HG03108 (cell line): Measurements from ENCODE around the gene DOCK11.
A peak's percentile ranks its signal among the peaks of the same experiment; 100 is the strongest.
"Not testable (repeated sequence)": the region's sequence is repeated elsewhere in the genome, so short reads cannot be mapped to it uniquely, and the experiment has no call there.

Experiments used
- ATAC-seq: cut with Tn5 transposase; IDR thresholded peaks from one replicate; pipeline ENCODE4 v1.9.1; 2021; ENCODE audit warnings: moderate library complexity; ENCODE audit not compliant: unreplicated experiment

Gene DOCK11

DNA sequence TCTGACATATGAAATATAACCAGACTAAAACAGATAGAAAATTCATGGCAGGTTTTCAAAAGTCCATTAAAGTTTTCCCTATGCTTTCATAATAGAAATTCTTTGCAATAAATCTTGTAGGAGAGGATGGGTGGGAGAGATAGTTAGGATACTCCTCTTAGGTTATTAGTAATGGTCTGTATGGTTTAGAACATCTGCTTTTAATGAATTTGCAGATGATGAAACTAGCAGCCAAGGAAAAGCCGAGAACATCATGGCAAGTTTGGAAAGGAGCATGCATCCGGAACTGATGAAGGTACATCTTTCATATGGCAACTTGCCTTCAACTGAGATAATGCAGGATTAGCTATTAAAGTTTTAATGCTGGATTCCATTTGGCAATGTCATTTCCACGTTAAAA lies 70.7 kb downstream of the DOCK11 start:
- no peak for ATAC-seq

DNA sequence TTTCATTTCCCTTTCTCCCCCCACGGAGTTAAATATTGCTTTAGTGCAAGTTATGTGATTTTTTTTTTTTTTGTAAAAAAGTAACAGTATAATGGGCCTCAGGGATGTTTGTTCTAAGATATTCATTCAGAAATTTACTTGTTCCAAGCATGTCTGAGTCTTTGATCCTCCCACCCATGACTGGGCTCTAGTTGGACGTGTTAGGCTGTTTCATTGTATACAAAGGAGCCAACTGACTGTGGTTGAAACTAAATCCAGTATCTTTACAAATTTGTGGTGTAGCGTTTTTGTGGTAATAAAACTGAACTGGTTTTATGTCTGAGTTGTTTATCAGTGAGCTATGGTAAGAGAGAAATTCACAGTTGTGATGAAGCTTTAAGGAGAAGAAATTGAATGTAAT lies 74.1 kb downstream of the DOCK11 start:
- ATAC-seq: no peak

DNA sequence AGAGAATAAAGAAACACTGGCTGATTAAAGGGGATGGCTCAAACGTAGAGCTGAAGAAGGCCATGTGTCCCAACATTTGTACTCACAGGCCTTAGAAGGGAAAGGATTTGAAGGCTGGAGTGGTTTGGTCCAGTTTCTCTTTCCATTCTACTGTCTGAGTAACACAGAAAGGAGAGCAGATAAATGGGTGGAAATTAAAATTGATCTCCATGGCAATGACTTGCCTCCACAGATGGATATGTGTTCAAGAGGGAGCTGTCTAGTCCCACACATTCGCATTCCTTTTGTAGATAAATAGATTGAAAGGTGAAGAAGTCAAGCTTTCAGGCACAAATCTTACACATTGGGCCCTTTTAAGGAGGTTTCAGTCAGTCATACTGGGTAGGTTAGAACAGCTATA lies 74.6 kb downstream of the DOCK11 start:
- ATAC-seq: no peak

DNA sequence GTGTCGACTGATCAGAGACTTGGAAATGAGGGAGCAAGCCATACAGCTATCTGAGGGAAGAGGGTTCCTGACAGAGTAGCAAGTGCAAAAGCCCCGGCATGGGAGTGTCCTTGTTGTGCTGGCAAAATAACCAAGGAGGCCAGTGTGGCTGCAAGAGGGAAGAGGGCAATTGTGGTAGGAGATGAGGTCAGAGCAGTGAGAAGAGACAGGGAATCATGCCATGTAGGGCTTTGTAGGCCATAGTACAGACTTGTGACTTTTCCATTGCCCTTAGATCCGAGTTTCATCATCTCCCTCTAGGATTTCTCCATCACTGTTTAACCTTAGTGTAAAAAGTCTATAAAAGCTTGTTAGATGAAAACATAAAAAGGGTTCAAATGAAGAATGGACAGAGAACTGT lies 76.2 kb downstream of the DOCK11 start:
- no peak for ATAC-seq

DNA sequence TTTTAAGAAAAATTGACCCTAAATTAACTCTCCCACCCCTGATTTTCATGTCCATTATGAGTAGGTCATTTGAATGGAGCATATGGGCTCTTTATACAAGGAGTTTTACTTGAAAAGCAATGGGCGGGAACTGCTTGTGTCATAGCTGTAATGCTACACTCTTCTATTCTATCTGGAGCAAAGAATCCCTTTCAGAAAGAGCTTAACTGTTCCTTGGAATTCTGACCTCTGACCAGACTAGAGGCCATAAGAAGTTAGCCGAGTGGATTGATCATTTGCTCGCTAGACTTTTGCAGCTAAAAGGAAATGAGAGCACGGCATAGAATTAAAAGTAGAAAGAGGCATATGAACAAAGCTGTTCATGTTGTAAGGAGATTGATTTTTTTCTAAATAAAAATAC lies 79.1 kb downstream of the DOCK11 start:
- no peak for ATAC-seq

DNA sequence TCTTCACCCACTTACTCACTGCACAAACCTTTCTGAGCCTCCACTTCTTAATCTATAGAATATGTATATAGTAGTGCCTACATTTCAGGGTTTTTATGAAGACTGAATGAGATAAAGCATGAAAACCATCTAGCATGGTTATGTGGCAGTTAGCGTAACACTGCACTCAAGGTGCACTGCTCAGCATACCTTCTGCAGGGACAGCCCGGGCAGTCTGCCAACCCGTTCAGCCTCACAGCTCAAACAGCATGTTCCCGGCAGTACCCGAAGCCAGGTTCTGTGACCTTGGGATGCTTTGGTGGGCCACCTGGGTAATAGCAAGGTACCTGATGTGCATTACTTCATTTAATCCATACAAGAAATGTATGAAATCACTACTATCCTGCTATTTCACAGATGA lies 81.4 kb downstream of the DOCK11 start:
- no peak for ATAC-seq

DNA sequence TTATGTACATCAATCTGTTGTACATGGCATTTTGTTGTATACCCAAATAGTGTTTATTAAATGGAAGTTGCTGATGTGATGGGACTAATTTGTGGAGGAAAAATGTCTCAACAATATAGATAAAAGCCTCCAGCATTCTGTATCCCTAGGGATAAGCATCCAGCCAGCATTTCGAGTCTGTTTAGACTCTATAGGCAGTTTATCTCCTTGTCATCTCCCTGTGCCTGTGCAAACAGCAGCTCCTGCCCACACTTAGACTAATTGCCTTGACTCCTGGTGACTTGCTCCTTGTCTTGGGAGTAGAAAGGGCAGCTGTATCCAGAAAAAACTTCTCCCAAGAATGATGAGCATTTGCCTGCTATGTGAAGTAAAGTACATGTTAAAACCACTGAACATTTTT lies 83.8 kb downstream of the DOCK11 start:
- no peak for ATAC-seq

DNA sequence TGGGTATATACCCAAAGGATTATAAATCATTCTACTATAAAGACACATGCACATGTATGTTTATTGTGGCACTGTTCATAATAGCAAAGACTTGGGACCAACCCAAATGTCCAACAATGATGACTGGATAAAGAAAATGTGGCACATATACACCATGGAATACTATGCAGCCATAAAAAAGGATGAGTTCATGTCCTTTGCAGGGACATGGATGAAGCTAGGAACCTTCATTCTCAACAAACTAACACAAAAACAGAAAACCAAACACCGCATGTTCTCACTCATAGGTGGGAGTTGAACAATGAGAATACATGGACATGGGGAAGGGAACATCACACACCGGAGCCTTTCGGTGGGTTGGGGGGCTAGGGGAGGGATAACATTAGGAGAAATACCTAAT lies 87.3 kb downstream of the DOCK11 start:
- not testable (repeated sequence) for ATAC-seq

DNA sequence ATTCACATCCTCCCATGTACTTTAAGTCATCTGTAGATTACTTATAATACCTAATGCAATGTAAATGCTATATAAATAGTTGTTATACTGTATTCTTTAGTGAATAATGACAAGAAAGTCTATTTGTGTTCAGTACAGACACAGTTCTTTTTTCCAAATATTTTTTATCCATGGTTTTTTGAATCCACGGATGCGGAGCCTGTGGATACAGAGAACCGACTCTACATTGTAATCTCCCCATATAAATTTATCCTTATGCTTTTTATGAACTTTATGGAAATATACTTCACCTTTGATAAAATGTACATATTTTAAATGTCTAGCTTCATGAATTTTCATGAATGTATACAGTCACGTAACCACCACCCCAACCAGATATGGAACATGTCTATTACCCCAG lies 88.2 kb downstream of the DOCK11 start:
- no peak for ATAC-seq

DNA sequence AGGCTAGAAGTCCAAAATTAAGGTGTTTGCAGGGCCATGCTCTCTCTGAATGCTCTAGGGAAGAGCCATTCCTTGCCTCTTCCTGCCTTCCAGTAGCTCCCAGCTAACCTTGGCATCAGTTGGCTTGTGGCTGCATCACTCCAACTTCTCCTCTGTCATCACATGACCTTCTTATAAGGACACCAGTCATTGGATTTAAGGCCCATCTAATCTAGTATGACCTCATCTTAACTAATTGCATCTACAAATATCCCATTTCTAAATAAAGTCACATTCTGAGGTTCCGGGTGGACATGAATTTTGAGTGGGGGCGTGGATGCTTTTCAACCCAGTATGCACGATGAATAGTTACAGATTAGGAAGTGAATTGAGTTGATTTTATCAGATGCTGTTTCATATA lies 89.7 kb downstream of the DOCK11 start:
- no peak for ATAC-seq

DNA sequence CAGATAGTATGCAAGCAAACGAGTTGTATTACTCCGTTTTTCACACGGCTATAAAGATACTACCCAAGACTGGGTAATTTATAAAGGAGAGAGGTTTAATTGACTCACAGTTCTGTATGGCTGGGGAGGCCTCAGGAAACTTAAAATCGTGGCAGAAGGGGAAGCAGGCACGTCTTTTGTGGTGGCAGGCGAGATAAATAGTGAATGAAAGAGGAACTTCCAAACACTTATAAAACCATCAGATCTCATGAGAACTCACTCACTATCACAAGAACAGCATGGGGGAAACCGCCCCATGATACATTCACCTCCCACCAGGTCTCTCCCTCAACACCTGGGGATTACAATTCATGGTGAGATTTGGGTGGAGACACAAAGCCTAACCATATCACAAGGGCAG lies 90.6 kb downstream of the DOCK11 start:
- ATAC-seq: not testable (repeated sequence)

DNA sequence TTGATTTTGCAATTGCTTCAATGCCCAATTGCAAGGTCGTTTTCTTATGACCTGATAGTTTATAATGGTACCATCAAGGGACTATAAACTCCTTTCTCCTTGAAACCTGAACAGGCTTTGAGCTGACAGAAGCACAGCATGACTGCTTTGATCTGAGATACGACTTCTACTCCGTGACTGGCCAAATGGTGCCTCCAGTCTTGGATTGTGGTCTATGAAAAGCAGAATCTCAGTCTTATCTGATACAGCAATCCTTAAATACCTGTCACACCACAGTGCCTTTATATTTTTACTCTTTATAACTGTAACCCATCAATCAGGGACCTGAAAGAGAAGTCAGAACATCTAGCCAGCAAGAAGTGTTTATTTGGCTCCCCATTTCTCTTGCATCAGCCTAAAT lies 93.1 kb downstream of the DOCK11 start:
- no peak for ATAC-seq

DNA sequence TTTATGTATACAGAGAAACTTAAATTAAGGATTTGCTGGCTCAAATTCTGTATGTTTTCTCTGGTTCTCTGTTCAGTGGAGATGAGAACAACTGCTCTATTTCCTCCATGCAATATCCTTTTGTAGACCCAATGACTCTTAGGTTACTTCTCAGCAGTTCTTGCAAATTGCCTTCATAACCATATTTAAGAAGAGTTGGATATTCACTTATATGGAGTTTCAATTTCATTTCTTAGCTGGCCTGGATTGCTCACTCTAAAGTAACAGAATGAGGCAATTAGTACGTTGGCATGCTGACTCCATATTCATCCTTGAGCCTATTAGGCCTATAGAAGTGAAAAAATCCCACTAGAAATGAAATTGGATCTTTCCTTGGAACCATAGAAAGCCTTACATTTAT lies 93.6 kb downstream of the DOCK11 start:
- no peak for ATAC-seq

DNA sequence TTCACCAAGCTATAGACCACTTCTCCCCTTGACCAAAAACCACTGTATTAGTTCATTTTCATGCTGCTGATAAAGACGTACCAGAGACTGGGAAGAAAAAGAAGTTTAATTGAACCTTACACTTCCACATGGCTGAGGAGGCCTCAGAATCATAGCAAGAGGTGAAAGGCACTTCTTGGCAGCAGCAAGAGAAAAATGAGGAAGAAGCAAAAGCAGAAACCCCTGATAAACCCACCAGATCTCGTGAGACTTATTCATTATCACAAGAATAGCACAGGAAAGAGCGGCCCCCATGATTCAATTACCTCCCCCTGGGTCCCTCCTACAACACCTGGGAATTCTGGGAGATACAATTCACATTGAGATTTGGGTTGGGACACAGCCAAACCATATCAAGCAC lies 97.8 kb downstream of the DOCK11 start:
- no peak for ATAC-seq

DNA sequence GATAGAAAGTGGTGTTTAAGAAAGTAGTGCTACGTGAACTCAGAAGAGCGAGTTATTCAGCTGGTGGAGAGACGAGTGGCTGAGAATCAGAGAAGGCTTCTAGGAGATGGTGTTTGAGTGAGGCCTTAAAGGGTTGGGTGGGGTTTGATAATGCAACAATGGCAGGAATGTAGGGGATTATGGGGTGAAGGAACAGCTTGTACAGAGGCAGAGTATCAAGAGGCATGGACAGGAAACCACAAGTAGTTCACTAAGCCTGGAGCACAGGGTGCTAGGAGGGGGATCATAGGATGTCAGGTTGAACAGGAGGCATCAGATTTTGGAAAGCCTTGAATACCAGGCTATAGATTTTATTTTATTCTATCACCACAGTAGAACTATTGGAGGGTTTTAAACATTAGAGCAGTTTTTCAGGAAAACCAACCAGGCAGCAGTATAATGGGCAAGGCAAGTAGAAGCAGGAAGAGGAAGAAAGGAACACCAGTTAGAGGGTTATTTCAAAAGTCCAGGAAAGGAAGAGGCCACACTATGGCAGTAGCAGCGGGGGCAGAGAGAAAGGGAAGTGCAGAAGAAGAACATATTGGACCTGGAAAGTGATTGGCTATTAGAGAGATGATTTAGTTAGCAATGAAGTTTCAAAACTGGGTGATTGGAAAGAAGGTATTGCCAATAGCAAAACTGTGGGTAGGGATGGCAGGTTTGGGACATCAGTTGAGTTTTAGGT lies 99.2 kb downstream of the DOCK11 start:
- no peak for ATAC-seq

DNA sequence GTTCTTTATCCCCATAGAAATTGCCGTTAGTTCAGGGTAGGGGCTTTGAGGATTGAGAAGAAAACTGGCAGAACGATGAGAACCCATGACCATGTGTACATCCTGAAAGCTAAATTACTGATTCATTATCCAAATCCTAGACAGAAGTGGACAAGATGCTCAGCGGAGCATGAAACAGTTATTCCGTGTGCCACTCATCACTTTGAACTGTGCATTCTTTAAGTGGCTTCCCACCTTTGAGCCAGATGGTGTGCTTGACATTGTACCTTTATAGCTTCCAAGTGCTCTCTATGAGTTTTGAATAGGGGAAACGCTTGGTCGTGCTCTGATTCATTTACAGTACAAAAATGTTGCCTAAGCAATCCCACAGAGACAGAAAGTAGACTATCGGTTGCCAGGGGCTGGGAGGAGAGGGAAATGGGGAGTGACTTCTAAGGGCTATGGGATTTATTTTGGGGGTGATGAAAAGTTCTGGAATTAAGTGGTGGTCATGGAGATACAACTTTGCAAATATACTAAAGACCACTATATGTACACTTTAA lies 100.0 kb downstream of the DOCK11 start:
- ATAC-seq: no peak

DNA sequence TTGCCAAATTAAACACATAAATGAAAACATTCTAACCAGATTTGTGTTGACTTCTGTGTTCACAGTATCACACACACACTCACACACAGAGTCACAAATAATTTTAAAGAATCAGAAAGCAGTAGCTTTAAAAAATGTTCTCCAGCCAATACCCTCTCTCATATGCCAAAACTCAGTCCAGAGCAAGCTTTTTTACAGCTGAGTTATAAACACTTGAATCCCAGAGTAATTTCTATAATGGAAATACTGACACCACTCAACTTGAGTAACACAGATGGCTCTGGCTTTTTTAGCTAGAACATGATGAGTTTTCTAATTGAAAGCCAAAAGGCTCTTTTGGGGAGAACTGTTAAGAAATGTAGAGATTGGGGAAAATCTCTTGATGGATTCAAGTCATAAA lies 100.8 kb downstream of the DOCK11 start:
- ATAC-seq: no peak

DNA sequence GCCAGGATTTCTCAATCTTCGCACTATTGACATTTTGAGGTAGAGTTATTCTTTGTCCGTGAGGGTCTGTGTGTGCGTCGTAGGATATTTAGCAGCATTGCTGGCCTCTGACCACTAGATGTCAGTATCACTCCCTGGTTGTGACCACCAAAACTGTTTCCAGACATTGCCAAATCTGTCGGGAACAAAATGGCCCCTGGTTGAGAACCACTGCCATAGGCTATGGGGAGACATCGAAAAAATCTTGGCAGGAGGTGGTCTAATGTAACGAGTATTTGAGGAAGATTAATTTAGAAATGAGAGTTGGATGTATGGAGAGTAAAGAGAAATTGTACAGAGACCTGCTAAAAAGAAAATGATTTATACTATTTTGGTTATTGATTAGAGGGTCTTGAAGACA lies 108.4 kb downstream of the DOCK11 start:
- ATAC-seq: peak; percentile 58

DNA sequence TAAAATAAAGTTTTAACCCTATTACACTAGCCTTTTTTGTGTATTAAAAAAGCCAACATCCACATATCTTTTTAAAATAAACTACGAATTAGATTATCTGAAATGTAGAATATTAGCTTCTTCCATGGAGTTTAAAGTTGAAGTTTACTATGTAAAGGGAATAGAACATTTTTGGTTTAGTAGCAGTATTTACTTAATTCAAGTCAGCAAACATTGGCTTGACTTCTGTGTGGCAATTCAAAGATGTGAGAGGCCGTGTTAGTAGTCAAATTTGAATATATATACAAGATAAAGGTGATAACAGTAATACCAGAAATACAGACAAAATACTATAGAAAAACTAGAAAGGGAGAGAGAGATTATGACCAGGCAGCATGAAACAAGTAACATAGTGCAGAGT lies 116.7 kb downstream of the DOCK11 start:
- ATAC-seq: no peak

DNA sequence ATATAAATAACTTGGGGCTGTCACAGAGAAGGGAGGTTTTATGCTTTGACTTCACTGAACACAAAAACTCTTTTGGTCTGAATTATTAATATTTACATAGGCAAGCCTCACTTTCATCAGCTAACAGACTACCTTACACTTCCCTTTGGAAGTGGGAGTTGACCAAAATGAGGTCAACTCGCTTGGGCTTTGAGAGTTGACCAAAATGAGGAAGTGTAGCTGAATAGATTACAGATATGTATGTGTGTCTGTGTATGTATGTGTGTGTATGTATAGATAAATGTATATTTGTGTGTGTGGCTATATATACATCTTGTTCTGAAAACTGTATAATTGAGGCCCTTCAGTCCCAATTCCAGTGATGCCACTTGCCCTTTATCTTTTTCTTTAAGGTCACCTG lies 118.5 kb downstream of the DOCK11 start:
- ATAC-seq: no peak

DNA sequence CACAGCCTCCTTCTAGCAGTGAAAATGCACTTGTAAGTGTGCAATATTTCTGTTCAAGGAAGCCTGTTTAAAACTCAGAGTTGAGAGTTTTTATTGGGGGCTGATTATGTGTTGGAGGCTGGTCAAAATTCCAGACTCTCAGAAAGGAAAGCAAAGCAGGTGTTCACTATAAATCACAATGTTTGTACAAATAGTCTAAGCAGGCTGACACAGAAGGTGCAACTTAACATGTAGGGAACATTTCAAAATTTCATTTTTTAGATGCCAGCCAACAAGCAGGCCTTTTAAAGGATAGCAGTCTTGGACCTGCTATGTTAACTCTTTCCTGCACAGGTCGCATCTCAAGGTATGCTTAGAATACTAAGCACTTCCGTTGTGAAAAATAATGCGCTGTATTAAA lies 119.5 kb downstream of the DOCK11 start:
- no peak for ATAC-seq

DNA sequence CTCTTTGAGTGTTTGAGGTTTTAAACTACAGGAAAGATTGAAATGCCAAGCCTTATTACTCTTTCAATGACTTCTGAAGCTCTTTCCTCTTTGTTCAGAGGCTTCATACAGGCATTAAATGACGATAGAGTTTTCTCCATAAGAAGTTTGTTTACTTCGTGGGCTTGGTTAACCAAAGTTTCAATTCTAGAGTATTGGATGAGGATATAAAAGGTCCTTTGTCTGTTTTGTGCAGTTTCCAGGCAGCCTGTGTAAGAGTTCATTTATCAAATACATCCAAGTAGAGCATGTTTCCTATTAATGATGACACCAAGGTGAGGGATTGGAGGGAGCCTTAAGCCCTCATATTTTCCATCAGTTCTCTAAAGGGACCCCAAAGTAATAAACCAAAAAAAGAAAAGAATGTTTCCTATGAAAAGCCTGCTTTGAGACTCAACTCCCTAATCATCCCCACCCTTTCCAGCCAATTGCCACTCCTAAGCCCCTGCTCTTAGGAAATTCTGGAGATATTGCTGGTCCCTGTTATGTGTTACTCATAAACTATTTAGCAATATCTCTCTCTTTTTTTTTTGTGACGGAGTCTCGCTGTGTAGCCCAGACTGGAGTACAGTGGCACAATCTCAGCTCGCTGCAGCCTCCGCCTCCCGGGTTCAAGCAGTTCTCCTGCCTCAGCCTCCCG lies 125.6 kb downstream of the DOCK11 start:
- ATAC-seq: no peak

DNA sequence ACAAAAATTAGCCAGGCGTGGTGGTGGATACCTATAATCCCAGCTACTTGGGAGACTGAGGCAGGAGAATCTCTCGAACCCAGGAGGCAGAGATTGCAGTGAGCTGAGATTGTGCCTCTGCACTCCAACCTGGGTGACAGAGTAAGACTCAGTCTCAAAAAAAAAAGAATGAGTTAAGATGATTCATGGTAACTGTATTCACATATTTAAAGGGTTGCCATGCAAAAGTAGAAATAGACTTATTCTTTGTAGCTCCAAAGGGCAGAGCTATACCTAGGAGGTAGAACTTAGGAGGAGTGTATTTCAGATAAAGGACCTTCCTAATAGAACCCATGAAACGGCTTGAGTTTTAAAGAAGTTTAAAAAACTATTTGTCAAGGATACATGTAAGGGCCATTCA lies 127.4 kb downstream of the DOCK11 start:
- ATAC-seq: no peak
